Sigmoid colon (tissue), 4 donors: Measurements from ENCODE around the gene MYH11.

Source experiments
- CTCF ChIP-seq, 4 experiments: fragments of 450-650 bp in 3 of 4; fragments of 200-600 bp in 1 of 4; IDR thresholded peaks; one replicate each; pipeline ENCODE4 v1.5.1; 2016 to 2019; ENCODE audit warnings: antibody characterized with exemption in 4 of 4, mild to moderate bottlenecking in 3 of 4, moderate library complexity in 2 of 4
- POLR2A ChIP-seq, 2 donors: fragments of 450-650 bp; IDR thresholded peaks; one replicate each; pipeline ENCODE4 v1.6.1; 2016; ENCODE audit warnings: antibody characterized with exemption in 2 of 2, mild to moderate bottlenecking in 2 of 2, moderate library complexity in 2 of 2
- POLR2AphosphoS5 ChIP-seq, 4 donors: sonication (generic); formaldehyde crosslinking; IDR thresholded peaks; one replicate each; pipeline ENCODE4 v1.6.1; 2017; ENCODE audit warnings: antibody characterized with exemption in 4 of 4

GRCh38 chr16:15882563-15882962 lies 25.7 kb upstream of the MYH11 start:
- TF ChIP-seq POLR2AphosphoS5 (IDR thresholded peaks at IDR 0.05) (no peak), CTCF (IDR thresholded peaks at IDR 0.05) (no peak), POLR2A (IDR thresholded peaks at IDR 0.05) (no peak)
